ENCODE measurements around the gene ATAD2B. TPM values are rescaled to one million over a fixed set of nuclear protein-coding genes. Genes with fewer than 3 reads are reported as not detected.

Gene ATAD2B
- total RNA-seq, 1 donor from 2014 or later = 24.0 TPM

DNA sequence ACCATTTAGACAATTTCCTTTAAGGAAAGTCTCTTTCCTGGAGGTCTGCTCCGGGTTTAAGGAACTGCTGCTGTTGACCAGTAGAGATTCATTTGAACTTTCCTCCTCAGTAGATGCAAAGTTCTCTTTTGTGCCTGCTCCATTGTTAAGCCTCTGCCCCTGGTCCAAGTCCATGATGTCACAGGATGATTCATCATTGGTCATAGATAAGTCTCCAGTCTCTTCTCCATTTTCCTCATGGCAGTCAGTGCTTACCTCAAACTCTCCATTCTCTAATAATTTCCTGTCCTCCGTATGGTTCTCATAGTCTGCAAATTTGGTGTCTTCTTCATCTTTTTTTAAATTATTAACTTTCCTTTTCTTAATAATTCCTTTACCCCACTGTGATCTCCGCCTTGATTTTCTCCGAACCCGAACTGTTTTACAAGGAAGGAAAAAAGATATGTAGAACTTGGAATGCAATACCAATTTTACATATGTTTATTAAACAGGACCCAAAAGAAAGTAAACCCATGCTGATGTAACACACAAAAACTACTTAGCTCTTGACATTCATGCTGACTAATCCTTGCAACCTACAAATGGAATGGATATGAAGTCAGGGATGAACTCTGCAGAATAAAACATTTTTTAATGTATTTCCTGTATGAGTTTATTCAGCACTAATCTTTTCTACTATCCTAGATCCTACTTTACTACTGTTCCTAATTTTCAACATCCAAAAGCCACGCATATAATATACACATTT is 169.1 kb downstream of the ATAD2B start:
- intact Hi-C loops (cut with DNase I) = no loop called here
- Histone ChIP-seq H3K36me3 (peaks cover 27% of the 10 kb centered on the region), H3K27me3 (no peaks in the 10 kb centered on the region), H3K9me3 (no peaks in the 10 kb centered on the region), H3K4me1 (peaks cover 9% of the 10 kb centered on the region), H3K4me3 (no peak overlapping the region), H3K27ac (no peak overlapping the region)
- TF ChIP-seq, protein P1, sequence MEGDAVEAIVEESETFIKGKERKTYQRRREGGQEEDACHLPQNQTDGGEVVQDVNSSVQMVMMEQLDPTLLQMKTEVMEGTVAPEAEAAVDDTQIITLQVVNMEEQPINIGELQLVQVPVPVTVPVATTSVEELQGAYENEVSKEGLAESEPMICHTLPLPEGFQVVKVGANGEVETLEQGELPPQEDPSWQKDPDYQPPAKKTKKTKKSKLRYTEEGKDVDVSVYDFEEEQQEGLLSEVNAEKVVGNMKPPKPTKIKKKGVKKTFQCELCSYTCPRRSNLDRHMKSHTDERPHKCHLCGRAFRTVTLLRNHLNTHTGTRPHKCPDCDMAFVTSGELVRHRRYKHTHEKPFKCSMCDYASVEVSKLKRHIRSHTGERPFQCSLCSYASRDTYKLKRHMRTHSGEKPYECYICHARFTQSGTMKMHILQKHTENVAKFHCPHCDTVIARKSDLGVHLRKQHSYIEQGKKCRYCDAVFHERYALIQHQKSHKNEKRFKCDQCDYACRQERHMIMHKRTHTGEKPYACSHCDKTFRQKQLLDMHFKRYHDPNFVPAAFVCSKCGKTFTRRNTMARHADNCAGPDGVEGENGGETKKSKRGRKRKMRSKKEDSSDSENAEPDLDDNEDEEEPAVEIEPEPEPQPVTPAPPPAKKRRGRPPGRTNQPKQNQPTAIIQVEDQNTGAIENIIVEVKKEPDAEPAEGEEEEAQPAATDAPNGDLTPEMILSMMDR (IDR thresholded peaks at IDR 0.05) = no peak
- no peak for ATAC-seq
- no peak for DNase-seq

DNA sequence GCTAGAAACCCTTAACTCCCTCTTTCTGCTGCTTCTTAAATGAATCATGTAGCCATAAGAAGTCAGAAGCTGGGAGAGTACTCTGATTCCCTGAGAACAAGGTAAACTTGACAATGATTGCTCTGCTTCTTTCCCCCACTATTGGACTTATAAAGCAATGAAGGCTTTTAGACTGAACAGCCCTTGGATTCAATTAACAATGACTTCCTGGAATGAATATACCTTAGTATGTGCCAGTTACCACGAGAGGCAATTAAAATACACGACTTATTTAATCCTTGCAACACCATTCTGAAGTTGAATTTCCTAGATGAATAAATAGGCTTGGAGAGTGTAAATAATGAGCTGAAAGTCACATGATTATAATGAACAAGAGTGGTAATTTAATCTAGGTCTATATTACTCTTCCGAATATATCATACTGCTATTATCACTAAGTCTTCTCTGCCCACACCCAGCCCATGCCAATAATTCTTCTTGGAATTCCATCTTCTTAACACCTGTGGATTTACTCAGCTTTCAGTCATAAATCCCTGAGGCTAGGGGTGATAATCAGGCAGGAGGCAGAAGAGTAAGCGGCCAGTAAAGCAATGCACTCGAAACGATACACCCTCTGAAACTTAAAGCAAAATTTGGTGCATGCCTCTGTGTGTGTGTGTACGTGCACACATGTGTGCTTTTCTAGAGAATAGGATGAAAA is 170.2 kb downstream of the ATAD2B start:
- DNase-seq = no peak
- intact Hi-C loops (cut with DNase I) = no loop called here
- no peaks in the 10 kb centered on the region for H3K27me3 ChIP-seq
- TF ChIP-seq, protein P1 (IDR thresholded peaks at IDR 0.05) = no peak
- peaks cover 32% of the 10 kb centered on the region for H3K36me3 ChIP-seq
- H3K4me3 ChIP-seq = no peak overlapping the region
- H3K27ac ChIP-seq = peak overlapping the region; percentile 2
- ATAC-seq = peak; percentile 45
- H3K9me3 ChIP-seq = no peaks in the 10 kb centered on the region
- H3K4me1 ChIP-seq = peaks cover 9% of the 10 kb centered on the region

DNA sequence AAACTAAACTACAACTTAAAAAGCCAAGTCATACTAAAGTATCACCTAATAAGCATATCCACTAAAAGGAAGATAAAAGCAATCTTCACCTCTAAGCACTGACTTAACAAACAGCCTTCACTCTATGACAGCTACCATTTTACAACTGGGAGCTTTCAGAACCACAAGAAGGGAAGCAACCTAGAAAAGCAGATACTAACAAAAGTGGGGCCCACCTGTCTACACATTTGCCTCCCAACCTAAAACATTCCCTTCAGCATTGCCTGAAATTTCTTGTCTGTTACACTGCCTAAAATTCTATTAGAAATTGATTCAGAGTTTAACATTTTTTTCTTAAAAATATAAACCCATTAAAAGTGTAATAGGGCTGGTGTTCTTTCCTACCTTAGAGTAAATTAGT is 172.0 kb downstream of the ATAD2B start:
- H3K9me3 ChIP-seq = no peaks in the 10 kb centered on the region
- H3K27me3 ChIP-seq = no peaks in the 10 kb centered on the region
- TF ChIP-seq, protein P1 (IDR thresholded peaks at IDR 0.05) = no peak
- intact Hi-C loops (cut with DNase I) = no loop called here
- no peak overlapping the region for H3K4me3 ChIP-seq
- no peak overlapping the region for H3K27ac ChIP-seq
- DNase-seq (no peak), ATAC-seq (no peak)
- H3K4me1 ChIP-seq = peaks cover 9% of the 10 kb centered on the region
- peaks cover 33% of the 10 kb centered on the region for H3K36me3 ChIP-seq

DNA sequence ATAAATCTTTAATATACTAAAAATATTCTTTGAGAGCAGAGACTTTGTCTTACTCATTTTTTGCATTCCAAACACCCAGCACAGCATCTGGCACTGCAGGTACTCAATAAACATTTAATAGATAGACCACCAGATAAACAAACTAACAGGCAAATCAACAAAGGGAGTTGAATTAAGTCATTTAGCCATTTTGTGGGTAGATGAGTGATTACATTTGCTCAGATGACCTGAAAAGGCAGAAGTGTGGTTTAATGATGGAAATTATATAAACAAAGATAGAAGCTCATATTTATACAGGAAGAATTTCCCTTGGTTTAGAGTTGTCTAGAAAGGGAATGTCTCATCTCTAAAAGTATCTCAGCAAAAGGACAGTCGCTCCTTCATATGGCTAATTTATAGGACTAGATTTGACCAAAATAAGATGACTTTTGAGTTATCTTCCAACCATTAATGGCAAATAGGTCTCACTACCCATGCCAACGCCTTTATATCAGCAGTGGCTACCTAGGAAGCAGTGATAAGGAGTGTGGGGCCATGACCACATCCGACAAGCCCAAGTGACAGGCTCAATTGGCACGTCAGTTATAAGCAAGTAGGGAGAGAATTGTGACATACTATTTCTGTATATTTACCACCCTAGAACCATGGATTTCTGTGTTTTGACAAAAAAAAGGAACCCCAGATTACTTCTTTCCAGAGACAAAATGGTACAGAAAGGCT is 173.5 kb downstream of the ATAD2B start:
- no peaks in the 10 kb centered on the region for H3K27me3 ChIP-seq
- intact Hi-C loops (cut with DNase I) = no loop called here
- TF ChIP-seq, protein P1 (IDR thresholded peaks at IDR 0.05) = no peak
- no peaks in the 10 kb centered on the region for H3K9me3 ChIP-seq
- H3K4me3 ChIP-seq = no peak overlapping the region
- H3K27ac ChIP-seq = no peak overlapping the region
- DNase-seq (no peak), ATAC-seq (no peak)
- peaks cover 6% of the 10 kb centered on the region for H3K4me1 ChIP-seq
- H3K36me3 ChIP-seq = peaks cover 33% of the 10 kb centered on the region

DNA sequence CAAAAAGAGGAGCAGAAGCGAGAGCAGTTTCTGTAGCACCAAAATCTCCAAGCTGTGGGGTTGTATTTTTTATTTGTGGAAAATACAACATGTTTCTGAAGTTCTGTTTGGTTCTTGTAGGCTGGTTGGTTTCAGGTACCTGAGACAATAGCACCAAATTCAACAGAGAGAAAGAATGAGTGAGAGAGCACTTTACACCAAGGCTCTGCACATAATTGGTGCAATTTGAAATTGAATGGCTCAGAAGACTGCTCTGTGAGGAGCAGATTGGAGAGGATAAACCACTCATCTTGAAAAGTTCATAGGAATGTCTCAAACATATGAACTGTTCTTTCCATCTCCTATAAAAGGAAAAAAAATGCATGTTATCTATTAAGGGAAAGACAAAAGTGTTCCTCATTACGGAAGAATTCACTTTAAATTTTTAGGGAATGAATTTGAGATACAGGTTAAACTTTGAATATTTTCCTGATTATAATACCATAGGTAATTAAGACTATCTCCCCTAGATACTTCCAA is 175.1 kb downstream of the ATAD2B start:
- DNase-seq = no peak
- H3K36me3 ChIP-seq = peaks cover 25% of the 10 kb centered on the region

More for the DNA sequence above, 175.1 kb downstream of the ATAD2B start:
- ATAC-seq = no peak
- Histone ChIP-seq H3K4me3 (no peak overlapping the region), H3K27ac (no peak overlapping the region), H3K27me3 (no peaks in the 10 kb centered on the region), H3K4me1 (peaks cover 6% of the 10 kb centered on the region), H3K9me3 (no peaks in the 10 kb centered on the region)
- TF ChIP-seq, protein P1 (IDR thresholded peaks at IDR 0.05) = no peak
- intact Hi-C loops (cut with DNase I) = no loop called here
